Measurements from ENCODE around the gene MRFAP1. TPM values are rescaled to one million over a fixed set of nuclear protein-coding genes. Genes with fewer than 3 reads are reported as not detected.

MRFAP1 gene
- total RNA-seq, 2 experiments from 2014 or later = 106 to 107 TPM

DNA sequence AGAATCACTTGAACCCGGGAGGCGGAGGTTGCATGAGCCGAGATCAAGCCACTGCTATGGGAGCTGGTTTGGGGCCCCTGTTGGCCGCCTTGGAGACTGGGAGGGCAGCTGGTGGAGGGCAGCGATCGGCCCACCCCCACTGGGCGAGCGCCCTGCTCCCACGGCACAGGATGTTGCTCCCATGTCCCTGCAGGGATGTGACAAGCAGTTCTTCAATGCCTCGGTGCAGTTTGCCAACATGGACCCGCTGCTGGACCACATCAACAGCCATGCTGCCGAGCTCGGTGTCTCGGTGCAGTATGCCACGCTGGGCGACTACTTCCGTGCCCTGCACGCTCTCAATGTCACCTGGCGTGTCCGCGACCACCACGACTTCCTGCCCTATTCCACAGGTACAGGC is 46.1 kb upstream of the MRFAP1 start:
- TF ChIP-seq, protein P1, sequence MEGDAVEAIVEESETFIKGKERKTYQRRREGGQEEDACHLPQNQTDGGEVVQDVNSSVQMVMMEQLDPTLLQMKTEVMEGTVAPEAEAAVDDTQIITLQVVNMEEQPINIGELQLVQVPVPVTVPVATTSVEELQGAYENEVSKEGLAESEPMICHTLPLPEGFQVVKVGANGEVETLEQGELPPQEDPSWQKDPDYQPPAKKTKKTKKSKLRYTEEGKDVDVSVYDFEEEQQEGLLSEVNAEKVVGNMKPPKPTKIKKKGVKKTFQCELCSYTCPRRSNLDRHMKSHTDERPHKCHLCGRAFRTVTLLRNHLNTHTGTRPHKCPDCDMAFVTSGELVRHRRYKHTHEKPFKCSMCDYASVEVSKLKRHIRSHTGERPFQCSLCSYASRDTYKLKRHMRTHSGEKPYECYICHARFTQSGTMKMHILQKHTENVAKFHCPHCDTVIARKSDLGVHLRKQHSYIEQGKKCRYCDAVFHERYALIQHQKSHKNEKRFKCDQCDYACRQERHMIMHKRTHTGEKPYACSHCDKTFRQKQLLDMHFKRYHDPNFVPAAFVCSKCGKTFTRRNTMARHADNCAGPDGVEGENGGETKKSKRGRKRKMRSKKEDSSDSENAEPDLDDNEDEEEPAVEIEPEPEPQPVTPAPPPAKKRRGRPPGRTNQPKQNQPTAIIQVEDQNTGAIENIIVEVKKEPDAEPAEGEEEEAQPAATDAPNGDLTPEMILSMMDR (IDR thresholded peaks at IDR 0.05) = no peak
- Mint-ChIP-seq H3K4me3 (no peak overlapping the region), H3K27me3 (no peaks in the 10 kb centered on the region), H3K27ac (no peak overlapping the region), H3K4me1 (ENCODE audit: low read depth) (no peaks in the 10 kb centered on the region), H3K9me3 (no peaks in the 10 kb centered on the region), H3K36me3 (ENCODE audit: low read depth) (no peaks in the 10 kb centered on the region)
- no peak for DNase-seq
- no peak for ATAC-seq
- CTCF ChIA-PET = no interaction called here
- intact Hi-C loops (cut with micrococcal nuclease) = no loop called here
- POLR2A ChIA-PET = no interaction called here

DNA sequence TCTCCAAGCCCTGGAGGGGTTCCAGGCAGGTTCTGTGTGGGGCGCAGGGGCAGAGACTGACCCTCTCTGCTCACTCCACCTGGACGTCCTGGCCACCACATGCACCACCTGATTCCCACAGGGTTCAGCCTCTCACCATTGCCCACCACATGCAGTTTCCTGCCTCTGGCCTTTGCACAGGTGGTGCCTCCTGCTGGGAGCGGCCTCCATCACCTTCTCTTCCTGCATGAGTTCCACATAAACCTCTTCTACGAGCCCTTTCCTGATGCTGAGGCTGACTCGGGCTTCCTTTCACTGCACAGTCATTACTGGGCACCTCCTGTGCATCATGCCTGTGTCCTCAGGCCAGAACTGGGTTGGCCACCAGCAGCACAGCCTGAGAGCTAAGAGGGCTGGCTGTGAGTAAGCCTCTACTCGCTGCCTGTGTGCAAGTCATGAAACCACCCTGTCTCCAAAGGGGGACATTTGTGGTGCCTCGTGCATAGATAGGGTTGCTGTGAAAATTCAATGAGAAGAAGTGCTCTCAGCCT is 45.6 kb upstream of the MRFAP1 start:
- intact Hi-C loops (cut with micrococcal nuclease) = no loop called here
- POLR2A ChIA-PET = no interaction called here

DNA sequence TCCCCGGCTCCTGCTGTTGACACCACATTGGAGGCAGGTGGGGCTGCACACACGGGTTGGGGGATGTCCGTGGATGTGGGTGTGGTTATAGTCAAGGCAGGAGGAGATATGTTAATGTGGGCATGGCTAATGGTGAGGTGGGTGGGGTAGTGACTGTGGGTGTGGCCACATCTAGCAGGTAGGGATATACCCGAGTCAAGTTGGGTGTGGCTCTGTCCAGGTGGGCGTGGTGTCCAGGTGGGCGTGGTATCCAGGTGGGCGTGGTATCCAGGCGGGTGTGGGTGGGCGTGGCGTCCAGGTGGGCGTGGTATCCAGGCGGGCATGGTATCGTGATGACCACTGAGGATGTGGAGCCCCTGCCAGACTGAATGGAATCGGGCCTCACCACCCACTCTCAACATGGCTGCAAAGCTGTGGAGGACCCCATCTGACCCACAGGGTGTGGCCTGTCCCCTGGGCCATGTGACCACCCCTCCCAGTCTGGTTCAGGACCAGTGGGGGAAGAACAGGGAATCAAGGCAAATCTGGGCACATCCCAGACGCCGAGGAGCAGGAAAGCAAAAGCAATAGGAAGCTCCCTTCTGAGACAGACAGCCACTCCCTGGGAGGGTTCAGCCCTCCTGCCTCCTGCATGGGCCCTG is 44.5 kb upstream of the MRFAP1 start:
- H3K36me3 Mint-ChIP-seq (ENCODE audit: low read depth) = no peaks in the 10 kb centered on the region
- no peaks in the 10 kb centered on the region for H3K9me3 Mint-ChIP-seq
- DNase-seq (peak; percentile 29), ATAC-seq (peak; percentile 55)
- H3K4me3 Mint-ChIP-seq = no peak overlapping the region
- TF ChIP-seq, protein P1 (IDR thresholded peaks at IDR 0.05) = no peak
- H3K4me1 Mint-ChIP-seq (ENCODE audit: low read depth) = no peaks in the 10 kb centered on the region
- ChIA-PET POLR2A (no interaction called here), CTCF (no interaction called here)
- H3K27ac Mint-ChIP-seq = no peak overlapping the region
- intact Hi-C loops (cut with micrococcal nuclease) = no loop called here
- H3K27me3 Mint-ChIP-seq = no peaks in the 10 kb centered on the region

More for the DNA sequence above, 45.6 kb upstream of the MRFAP1 start:
- H3K4me3 Mint-ChIP-seq = no peak overlapping the region
- ATAC-seq = no peak
- no peaks in the 10 kb centered on the region for H3K27me3 Mint-ChIP-seq
- CTCF ChIA-PET = no interaction called here
- no peaks in the 10 kb centered on the region for H3K9me3 Mint-ChIP-seq
- no peaks in the 10 kb centered on the region for H3K36me3 Mint-ChIP-seq (ENCODE audit: low read depth)
- H3K4me1 Mint-ChIP-seq (ENCODE audit: low read depth) = no peaks in the 10 kb centered on the region
- no peak for DNase-seq
- TF ChIP-seq, protein P1 (IDR thresholded peaks at IDR 0.05) = no peak
- no peak overlapping the region for H3K27ac Mint-ChIP-seq

DNA sequence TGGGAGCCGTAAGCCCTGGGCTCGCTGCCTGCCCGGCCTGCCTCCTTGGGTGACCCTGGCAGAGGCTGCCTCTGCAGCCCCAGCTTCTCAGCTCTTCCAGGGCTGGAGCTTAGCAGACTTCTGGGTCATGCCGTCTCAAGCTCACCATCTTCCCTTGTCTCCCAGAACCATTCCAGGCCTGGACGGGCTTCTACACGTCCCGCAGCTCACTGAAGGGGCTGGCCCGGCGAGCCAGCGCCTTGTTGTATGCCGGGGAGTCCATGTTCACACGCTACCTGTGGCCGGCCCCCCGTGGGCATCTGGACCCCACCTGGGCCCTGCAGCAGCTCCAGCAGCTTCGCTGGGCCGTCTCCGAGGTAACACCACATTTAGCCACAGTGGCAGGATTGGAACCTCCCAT is 43.5 kb upstream of the MRFAP1 start:
- intact Hi-C loops (cut with micrococcal nuclease) = no loop called here
- CTCF ChIA-PET = no interaction called here
- Mint-ChIP-seq H3K4me1 (ENCODE audit: low read depth) (no peaks in the 10 kb centered on the region), H3K4me3 (no peak overlapping the region), H3K27ac (no peak overlapping the region), H3K9me3 (no peaks in the 10 kb centered on the region), H3K27me3 (no peaks in the 10 kb centered on the region), H3K36me3 (ENCODE audit: low read depth) (peaks cover 4% of the 10 kb centered on the region)
- POLR2A ChIA-PET = no interaction called here
- TF ChIP-seq, protein P1 (IDR thresholded peaks at IDR 0.05) = no peak
- ATAC-seq = no peak
- DNase-seq = no peak

DNA sequence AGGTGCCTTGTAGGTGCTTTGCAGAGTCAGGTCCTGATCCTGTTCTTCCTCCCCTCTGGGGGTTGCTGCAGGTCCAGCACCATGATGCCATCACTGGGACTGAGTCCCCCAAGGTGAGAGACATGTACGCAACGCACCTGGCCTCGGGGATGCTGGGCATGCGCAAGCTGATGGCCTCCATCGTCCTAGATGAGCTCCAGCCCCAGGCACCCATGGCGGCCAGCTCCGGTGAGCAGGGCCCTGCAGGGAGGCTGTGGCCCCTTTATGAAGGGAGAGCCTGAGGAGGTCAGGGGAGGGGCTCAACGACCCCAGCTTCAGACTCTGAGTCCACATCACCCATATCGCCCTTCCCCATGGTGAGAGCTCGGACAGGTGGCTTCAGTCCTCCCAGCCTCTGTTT is 42.4 kb upstream of the MRFAP1 start:
- intact Hi-C loops (cut with micrococcal nuclease) = no loop called here
- Mint-ChIP-seq H3K27me3 (no peaks in the 10 kb centered on the region), H3K4me1 (ENCODE audit: low read depth) (no peaks in the 10 kb centered on the region), H3K27ac (no peak overlapping the region), H3K36me3 (ENCODE audit: low read depth) (peaks cover 11% of the 10 kb centered on the region), H3K4me3 (no peak overlapping the region), H3K9me3 (no peaks in the 10 kb centered on the region)
- TF ChIP-seq, protein P1 (IDR thresholded peaks at IDR 0.05) = no peak
- DNase-seq = no peak
- ATAC-seq = no peak
- ChIA-PET POLR2A (no interaction called here), CTCF (no interaction called here)

Measured in activated CD8-positive, alpha-beta T cell treated with anti-CD3 and anti-CD28 coated beads for 36 hours (primary cell).